HG02970 (cell line): ENCODE measurements around the gene STK24.

ENCODE experiments used
- ATAC-seq: cut with Tn5 transposase; IDR thresholded peaks from one replicate; pipeline ENCODE4 v1.9.1; 2021; ENCODE audit warnings: mild to moderate bottlenecking, moderate library complexity, moderate number of reproducible peaks; ENCODE audit not compliant: unreplicated experiment, low FRiP score

The STK24 gene

DNA sequence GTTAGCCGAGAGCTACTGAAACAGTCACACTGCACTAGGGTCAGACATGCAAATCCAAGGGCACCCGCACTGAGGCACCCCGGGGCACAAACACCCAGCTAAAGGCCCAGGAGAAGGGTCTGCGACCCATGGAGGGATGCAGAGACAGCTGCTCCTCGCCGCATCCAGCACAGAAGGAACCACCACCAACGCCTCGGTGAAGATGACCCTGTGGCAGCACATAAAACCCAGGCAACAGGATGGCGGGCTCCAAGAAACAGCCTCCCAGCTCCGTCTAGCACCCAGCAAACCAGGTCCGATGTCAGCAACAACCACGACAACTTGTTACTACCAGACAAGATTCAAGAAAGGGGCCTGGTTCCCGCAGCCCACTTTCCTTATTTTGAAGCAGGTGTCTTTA is 82.1 kb downstream of the STK24 start:
- ATAC-seq: no peak

GRCh38 chr13:98493042-98493712 is 83.7 kb downstream of the STK24 start:
- no peak for ATAC-seq

GRCh38 chr13:98492335-98493041 is 84.4 kb downstream of the STK24 start:
- ATAC-seq: no peak

GRCh38 chr13:98490866-98491265 is 86.0 kb downstream of the STK24 start:
- ATAC-seq: no peak

- no peak for ATAC-seq
Observed at GRCh38 chr13:98490195-98490836, 86.6 kb downstream of the STK24 start.

- no peak for ATAC-seq
Observed at GRCh38 chr13:98489446-98490194, 87.3 kb downstream of the STK24 start.

GRCh38 chr13:98488736-98489135 is 88.2 kb downstream of the STK24 start:
- no peak for ATAC-seq

- ATAC-seq: no peak
Observed at GRCh38 chr13:98487522-98487921, 89.4 kb downstream of the STK24 start.

- no peak for ATAC-seq
Observed at GRCh38 chr13:98487016-98487415, 89.9 kb downstream of the STK24 start.

DNA sequence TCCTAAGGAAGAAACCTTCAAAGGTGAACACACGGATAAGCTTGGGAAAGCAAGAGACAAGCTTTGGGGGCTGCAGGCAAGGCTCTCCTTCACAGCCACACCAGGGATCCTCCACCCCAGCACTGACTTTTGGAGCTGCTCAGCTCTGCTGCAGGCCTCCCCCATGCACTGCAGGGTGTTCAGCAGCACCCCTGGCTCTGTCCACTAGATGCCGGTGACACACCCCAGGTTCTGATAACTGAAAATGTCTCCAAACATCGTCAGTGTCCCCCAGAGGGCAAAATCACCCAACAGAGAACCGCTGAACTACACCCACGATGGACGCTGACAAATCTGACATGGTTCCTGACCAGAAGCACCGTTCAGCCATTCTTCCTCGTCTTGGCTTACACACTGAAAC is 90.5 kb downstream of the STK24 start:
- no peak for ATAC-seq

- ATAC-seq: no peak
Observed at GRCh38 chr13:98485561-98485960, 91.3 kb downstream of the STK24 start.

- no peak for ATAC-seq
Observed at GRCh38 chr13:98484289-98485219, 92.4 kb downstream of the STK24 start.

DNA sequence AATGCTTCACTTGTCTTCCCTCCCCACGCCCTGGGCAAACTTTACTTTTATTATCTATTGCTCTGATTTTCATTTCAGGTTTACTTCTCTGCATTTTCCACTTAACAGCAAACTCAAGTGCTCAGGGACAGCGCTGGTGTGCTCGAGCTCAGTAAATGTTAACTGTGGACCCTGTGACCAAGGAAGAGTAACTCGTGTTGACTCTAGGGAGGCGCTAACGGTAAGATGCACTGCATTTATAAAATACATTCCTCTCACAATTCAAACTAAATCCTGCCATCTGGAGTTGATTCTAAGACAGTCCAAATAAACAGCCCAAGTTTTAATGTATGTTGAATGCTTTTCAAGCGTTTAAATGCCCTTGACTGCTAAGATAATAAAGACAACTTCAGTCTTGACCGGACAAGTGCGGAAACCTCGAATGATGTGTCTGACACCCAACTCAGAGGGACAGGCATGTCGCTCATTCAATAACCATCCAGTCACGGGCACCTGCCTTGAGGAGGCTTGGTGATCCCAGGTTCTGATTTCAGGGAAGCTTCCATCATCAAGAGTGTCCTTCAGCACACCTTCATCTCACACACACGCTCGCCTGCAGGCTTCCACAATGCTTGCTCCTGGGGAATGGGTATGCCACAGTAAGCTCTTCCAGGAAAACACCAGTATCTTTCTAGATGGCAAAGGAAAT is 93.2 kb downstream of the STK24 start:
- ATAC-seq: no peak

- ATAC-seq: no peak
Observed at GRCh38 chr13:98482476-98483444, 94.1 kb downstream of the STK24 start.

DNA sequence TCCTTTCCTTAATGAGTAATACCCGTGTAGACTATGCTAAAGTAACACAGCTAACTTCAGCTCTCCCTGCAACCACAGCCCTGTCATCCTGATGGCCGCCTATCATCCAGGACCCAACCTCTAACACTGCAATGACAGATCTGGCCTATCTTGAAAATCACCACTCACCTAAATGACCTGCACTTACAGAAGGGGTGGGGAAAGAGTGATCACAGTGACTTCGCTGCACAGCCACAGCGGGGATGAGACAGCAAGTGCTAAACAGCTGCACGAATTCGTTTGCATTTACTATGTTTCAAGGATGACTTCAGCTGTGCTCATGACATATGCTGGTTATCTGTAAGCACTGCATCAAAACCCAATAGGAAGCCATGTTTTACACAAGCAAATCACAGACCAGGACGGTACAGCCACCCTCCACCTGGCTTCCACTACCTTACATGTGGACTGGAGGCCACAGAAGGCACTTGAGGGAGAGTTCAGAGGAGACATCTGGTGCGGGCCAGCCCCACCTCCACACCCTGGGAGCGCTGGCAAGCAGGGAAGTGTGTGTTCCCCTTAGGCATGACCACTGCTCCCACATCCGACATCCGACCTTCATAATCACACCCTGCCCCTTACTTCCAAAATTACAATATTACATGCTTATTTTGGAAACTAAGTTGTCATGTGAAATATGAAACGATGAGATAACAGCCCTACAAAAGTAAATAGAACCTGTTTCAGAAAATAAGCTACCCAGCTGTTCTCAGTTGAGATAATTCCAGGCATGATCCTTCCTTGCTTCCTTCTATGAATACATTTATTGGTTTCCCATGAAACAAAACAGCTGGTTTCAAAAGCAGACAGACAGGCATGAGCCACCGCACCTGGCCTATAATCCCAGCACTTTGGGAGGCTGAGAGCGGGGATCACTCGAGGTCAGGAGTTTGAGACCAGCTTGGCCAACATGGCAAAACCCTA is 95.7 kb downstream of the STK24 start:
- no peak for ATAC-seq

GRCh38 chr13:98479496-98480003 is 97.4 kb downstream of the STK24 start:
- ATAC-seq: no peak
